ENCODE data around the gene OR1L6. TPM values are rescaled to one million over a fixed set of nuclear protein-coding genes. Genes with fewer than 3 reads are reported as not detected.

OR1L6 gene, protein sequence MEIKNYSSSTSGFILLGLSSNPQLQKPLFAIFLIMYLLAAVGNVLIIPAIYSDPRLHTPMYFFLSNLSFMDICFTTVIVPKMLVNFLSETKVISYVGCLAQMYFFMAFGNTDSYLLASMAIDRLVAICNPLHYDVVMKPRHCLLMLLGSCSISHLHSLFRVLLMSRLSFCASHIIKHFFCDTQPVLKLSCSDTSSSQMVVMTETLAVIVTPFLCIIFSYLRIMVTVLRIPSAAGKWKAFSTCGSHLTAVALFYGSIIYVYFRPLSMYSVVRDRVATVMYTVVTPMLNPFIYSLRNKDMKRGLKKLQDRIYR
- not detected for total RNA-seq
- long read RNA-seq, result 0 reads

DNA sequence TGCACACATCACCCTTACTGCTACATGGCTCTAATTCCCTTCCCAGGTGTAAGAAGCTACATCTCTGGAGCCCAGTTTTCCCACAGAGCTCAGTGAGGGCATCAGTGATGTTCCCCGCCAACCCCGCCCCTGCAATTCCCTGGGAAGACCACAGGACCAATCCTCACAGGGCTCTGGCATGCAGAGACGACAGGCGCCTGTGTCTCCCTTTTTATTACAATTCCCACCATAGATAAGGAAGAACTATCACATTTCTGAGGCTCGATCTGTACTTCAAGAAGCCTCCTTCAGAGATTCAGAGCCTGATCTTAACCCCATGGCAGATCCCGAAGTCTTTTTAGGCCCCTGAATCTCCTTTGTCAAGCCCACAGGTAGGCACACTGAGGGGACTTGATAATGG lies at the start of gene OR1L6:
OR1L6 (plus strand) TSS at position 301 of the 400 bp plus-strand sequence. CDS start 7,545 bp downstream, outside the sequence.
- DNase-seq, result no peak
- intact Hi-C loops (cut with DNase I, micrococcal nuclease), result no loop called here

GRCh38 chr9:122695696-122696095 lies 46.4 kb upstream of the OR1L6 start:
- DNase-seq (no peak), ATAC-seq (no peak)
- intact Hi-C loops (cut with DNase I, micrococcal nuclease), result no loop called here

More for the DNA sequence above, at the start of gene OR1L6:
- ATAC-seq, result no peak

GRCh38 chr9:122718038-122718437 lies 24.1 kb upstream of the OR1L6 start:
- ATAC-seq, result no peak
- no peak for DNase-seq
- intact Hi-C loops (cut with DNase I, micrococcal nuclease), result no loop called here

- intact Hi-C loops (cut with DNase I, micrococcal nuclease), result no loop called here
- no peak for DNase-seq
- ATAC-seq, result no peak
These were observed 22.9 kb upstream of the OR1L6 start for GRCh38 chr9:122719218-122719617.

- intact Hi-C loops (cut with DNase I, micrococcal nuclease), result no loop called here
- DNase-seq, result no peak
- ATAC-seq, result no peak
These were observed 18.4 kb upstream of the OR1L6 start, which contains the start of gene OR1L4 for GRCh38 chr9:122723690-122724089. TSS of gene OR1L4 (plus strand) at chr9:122723990. CDS start at chr9:122723990, 0 bp downstream.

GRCh38 chr9:122754825-122755224 lies 12.7 kb downstream of the OR1L6 start:
- intact Hi-C loops (cut with DNase I, micrococcal nuclease), result no loop called here
- DNase-seq (no peak), ATAC-seq (no peak)

- intact Hi-C loops (cut with DNase I, micrococcal nuclease), result no loop called here
- DNase-seq (no peak), ATAC-seq (no peak)
These were observed 25.7 kb downstream of the OR1L6 start for GRCh38 chr9:122767817-122768216.

DNA sequence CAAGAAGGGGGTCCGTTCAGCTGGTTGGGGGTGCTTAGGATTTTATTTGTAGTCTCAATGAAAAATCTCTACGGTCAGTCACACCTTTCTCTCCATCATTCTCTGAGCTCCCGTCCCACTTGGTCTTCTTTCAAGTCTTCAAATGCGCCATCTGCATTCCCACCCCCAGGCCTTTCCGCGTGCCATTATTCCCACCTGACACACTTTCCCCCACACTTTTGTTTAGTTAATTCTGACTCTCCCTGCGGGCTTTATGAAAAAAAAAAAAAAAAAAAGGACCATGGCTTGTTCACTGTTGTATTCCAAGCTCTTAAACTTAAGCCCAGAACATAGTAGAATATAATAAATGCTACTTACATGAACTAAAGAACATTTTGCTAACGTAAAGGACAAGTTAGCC lies 34.9 kb downstream of the OR1L6 start:
- DNase-seq, result no peak
- intact Hi-C loops (cut with DNase I, micrococcal nuclease), result no loop called here
- no peak for ATAC-seq

- DNase-seq, result no peak
- intact Hi-C loops (cut with DNase I, micrococcal nuclease), result no loop called here
- ATAC-seq, result no peak
These were observed 36.0 kb downstream of the OR1L6 start for GRCh38 chr9:122777935-122778627.

- DNase-seq, result no peak
- no peak for ATAC-seq
- intact Hi-C loops (cut with DNase I, micrococcal nuclease), result no loop called here
These were observed 37.1 kb downstream of the OR1L6 start for GRCh38 chr9:122779181-122779580.

GRCh38 chr9:122780026-122780425 lies 37.9 kb downstream of the OR1L6 start:
- ATAC-seq (no peak), DNase-seq (no peak)
- intact Hi-C loops (cut with DNase I, micrococcal nuclease), result no loop called here

GRCh38 chr9:122781671-122782070 lies 39.6 kb downstream of the OR1L6 start:
- intact Hi-C loops (cut with DNase I, micrococcal nuclease), result no loop called here

GRCh38 chr9:122785269-122785668 lies 43.2 kb downstream of the OR1L6 start:
- intact Hi-C loops (cut with DNase I, micrococcal nuclease), result no loop called here
- DNase-seq (no peak), ATAC-seq (no peak)

More at GRCh38 chr9:122781671-122782070, 39.6 kb downstream of the OR1L6 start:
- no peak for ATAC-seq
- DNase-seq, result no peak

DNA sequence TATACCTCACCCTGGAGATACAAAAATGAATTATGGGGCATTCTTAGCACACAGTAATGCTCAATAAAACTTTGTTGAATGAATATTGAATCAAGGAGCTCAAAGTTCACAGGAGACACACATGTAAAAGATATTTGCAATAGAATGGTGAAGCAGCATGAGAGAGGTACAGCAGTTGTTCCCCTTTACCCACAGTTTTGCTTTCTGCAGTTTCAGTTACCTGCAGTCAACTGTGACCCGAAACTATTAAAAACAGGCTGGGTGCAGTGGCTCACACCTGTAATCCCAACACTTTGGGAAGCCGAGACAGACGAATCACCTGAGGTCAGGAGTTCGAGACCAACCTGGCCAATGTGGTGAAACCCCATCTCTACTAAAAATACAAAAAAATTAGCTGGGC lies 44.2 kb downstream of the OR1L6 start:
- intact Hi-C loops (cut with DNase I, micrococcal nuclease), result no loop called here
- DNase-seq (no peak), ATAC-seq (no peak)

GRCh38 chr9:122788831-122789230 lies 46.7 kb downstream of the OR1L6 start, which contains the start of gene OR5C1:
TSS of gene OR5C1 (plus strand) at chr9:122788933. CDS start at chr9:122788933, 0 bp downstream.
- no peak for ATAC-seq
- no peak for DNase-seq
- intact Hi-C loops (cut with DNase I, micrococcal nuclease), result no loop called here

GRCh38 chr9:122789256-122790046 lies 47.3 kb downstream of the OR1L6 start:
- DNase-seq (no peak), ATAC-seq (no peak)
- intact Hi-C loops (cut with DNase I, micrococcal nuclease), result no loop called here

GRCh38 chr9:122791872-122792669 lies 50.0 kb downstream of the OR1L6 start:
- intact Hi-C loops (cut with DNase I, micrococcal nuclease), result no loop called here
- ATAC-seq (no peak), DNase-seq (no peak)

DNA sequence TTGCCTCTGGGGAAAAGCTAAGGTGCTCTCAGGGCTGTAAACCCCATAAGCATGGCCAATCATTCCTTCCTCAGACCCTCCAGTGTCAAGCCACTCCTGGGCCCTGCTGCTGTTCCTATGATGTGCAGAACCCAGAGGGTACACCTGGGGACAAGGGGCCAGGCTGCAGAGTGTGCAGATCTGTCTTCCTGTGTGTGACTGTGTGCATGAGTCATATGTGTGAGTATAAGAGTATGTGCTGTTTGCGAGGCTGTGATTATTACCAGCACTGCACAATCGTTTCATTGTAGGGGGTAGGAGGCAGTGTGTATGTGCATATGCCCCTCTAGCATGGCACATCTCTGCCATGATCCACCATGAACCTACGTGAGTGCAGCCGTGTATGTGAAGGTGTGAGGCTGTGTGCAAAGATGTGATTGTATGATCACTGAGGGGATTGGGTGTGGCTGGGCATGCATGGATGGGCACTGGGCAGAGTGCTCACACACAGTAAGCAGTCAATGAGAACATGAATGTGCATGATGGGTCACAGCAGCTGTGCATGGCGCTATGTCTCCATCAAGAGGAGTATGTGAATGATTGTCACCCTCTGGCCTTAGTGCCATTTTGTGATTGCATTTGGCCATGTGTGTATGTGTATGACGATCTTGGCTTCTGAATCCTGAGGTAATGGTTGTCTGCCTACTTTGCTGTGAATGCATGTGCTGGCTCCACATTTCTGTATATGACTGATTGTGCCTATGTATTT lies 55.4 kb downstream of the OR1L6 start:
- no peak for DNase-seq
- ATAC-seq, result no peak
- intact Hi-C loops (cut with DNase I, micrococcal nuclease), result no loop called here
